Stimulated activated CD8-positive, alpha-beta memory T cell treated with anti-CD3 and anti-CD28 coated beads, Interleukin-7, amount 100 ng/mL, for 1 hour (primary cell): ENCODE data around the gene FLT4.

Experiments
- DNase-seq, 2 donors: peaks; one replicate each; pipeline ENCODE4 v3.0.0-alpha.2; 2020; ENCODE audit warnings: low read depth in 2 of 2

FLT4 gene

GRCh38 chr5:180626661-180627385 is 22.6 kb downstream of the FLT4 start:
- DNase-seq: no peak

GRCh38 chr5:180625791-180626660 is 23.4 kb downstream of the FLT4 start:
- no peak for DNase-seq

- DNase-seq: no peak
Observed at GRCh38 chr5:180625125-180625790, 24.1 kb downstream of the FLT4 start.

- DNase-seq: no peak
Observed at GRCh38 chr5:180624587-180624986, 24.8 kb downstream of the FLT4 start.

GRCh38 chr5:180623844-180624243 is 25.6 kb downstream of the FLT4 start:
- no peak for DNase-seq

- no peak for DNase-seq
Observed at GRCh38 chr5:180623411-180623834, 26.0 kb downstream of the FLT4 start.

- no peak for DNase-seq
Observed at GRCh38 chr5:180622910-180623309, 26.5 kb downstream of the FLT4 start.

- DNase-seq: no peak
Observed at GRCh38 chr5:180621311-180621710, 28.1 kb downstream of the FLT4 start.

GRCh38 chr5:180620014-180620413 is 29.4 kb downstream of the FLT4 start:
- DNase-seq: no peak

GRCh38 chr5:180619563-180619915 is 29.9 kb downstream of the FLT4 start:
- no peak for DNase-seq

- no peak for DNase-seq
Observed at GRCh38 chr5:180618829-180619562, 30.4 kb downstream of the FLT4 start.

- no peak for DNase-seq
Observed at GRCh38 chr5:180618487-180618828, 30.9 kb downstream of the FLT4 start.

- no peak for DNase-seq
Observed at GRCh38 chr5:180613814-180614188, 35.6 kb downstream of the FLT4 start.

- no peak for DNase-seq
Observed at GRCh38 chr5:180613188-180613813, 36.1 kb downstream of the FLT4 start.

- DNase-seq: no peak
Observed at GRCh38 chr5:180612683-180613082, 36.7 kb downstream of the FLT4 start.

GRCh38 chr5:180611140-180611850 is 38.1 kb downstream of the FLT4 start:
- no peak for DNase-seq

- DNase-seq: no peak
Observed at GRCh38 chr5:180609817-180610550, 39.4 kb downstream of the FLT4 start.

- DNase-seq: no peak
Observed at GRCh38 chr5:180609386-180609785, 40.0 kb downstream of the FLT4 start.

- DNase-seq: no peak
Observed at GRCh38 chr5:180608572-180609310, 40.7 kb downstream of the FLT4 start.
